GM12878 (cell line): ENCODE results near the gene KHDRBS2. TPM values are rescaled to one million over a fixed set of nuclear protein-coding genes. Genes with fewer than 3 reads are reported as not detected.

Source experiments
- ATAC-seq: fragments of 200-7000 bp; cut with Tn5 transposase; 3 replicates; pipeline ENCODE4 v1.9.1; 2020; ENCODE audit warnings: mild to moderate bottlenecking, moderate library complexity
- BruUV-seq: library from RNA; stranded (reverse); fragments of 400-500 nt; replicated peaks from 2 replicates; lab custom pipeline; 2021; lab: Mats Ljungman, UMichigan
- CTCF ChIA-PET: fragments of 300-600 bp; sonication (Branson Sonifier 250); formaldehyde crosslinking; extraction: SDS; loops from one replicate; lab custom pipeline; 2021; ENCODE audit warnings: inconsistent platforms; lab: Yijun Ruan, JAX
- POLR2A ChIA-PET: fragments of 350-600 bp; formaldehyde crosslinking; extraction: SDS; loops from one replicate; lab custom pipeline; 2021; ENCODE audit warnings: inconsistent platforms; lab: Charles Lee
- RAD21 ChIA-PET: fragments of 300-600 bp; sonication (Branson Sonifier 250); formaldehyde crosslinking; loops from one replicate; lab custom pipeline; 2023; ENCODE audit warnings: antibody characterized with exemption; ENCODE audit not compliant: unreplicated experiment; lab: Charles Lee
- SMC1A ChIA-PET: fragments of 300-600 bp; sonication (Branson Sonifier 250); formaldehyde crosslinking; loops from one replicate; lab custom pipeline; 2023; ENCODE audit not compliant: unreplicated experiment, uncharacterized antibody; lab: Charles Lee
- DNase-seq: peaks from one replicate; pipeline ENCODE4 v3.0.0-alpha.2; 2011; ENCODE audit warnings: low read depth, low spot score
- FAIRE-seq: peaks from 3 replicates; lab custom pipeline; 2011; peaks lifted over from hg19 to GRCh38; lab: Jason Lieb, UNC
- H2AFZ ChIP-seq: 2 replicates; pipeline ENCODE4 v1.6.0; 2011; ENCODE audit warnings: low read depth, low read length, control low read depth; ENCODE audit not compliant: control insufficient read depth
- H3K27ac ChIP-seq: 2 replicates; pipeline ENCODE4 v1.5.1; 2011; ENCODE audit warnings: control low read depth; ENCODE audit not compliant: control insufficient read depth, insufficient read depth
- H3K27me3 ChIP-seq, 2 experiments: replicated peaks in 1 of 2; 2 replicates each; pipeline versions ENCODE4 v1.6.0 to v1.6.1; 2011; ENCODE audit warnings: low read length in 1 of 2; ENCODE audit not compliant: control insufficient read depth in 2 of 2, insufficient read depth in 2 of 2
- H3K36me3 ChIP-seq, 2 experiments: 2 replicates each; pipeline ENCODE4 v1.5.1; 2011; ENCODE audit warnings: low read length in 1 of 2; ENCODE audit not compliant: control insufficient read depth in 2 of 2, insufficient read depth in 2 of 2
- H3K4me1 ChIP-seq: 2 replicates; pipeline ENCODE4 v1.6.1; 2011; ENCODE audit warnings: mild to moderate bottlenecking, low read length, moderate library complexity, mixed read lengths; ENCODE audit not compliant: control insufficient read depth, insufficient read depth
- H3K4me2 ChIP-seq: 2 replicates; pipeline ENCODE4 v1.6.0; 2011; ENCODE audit warnings: control low read depth; ENCODE audit not compliant: control insufficient read depth, insufficient read depth
- H3K4me3 ChIP-seq: fragments of 200-600 bp; sonication (generic); 2 replicates; pipeline ENCODE4 v1.5.1; 2016
- H3K79me2 ChIP-seq: 2 replicates; pipeline ENCODE4 v1.6.0; 2011; ENCODE audit warnings: low read length; ENCODE audit not compliant: control insufficient read depth, insufficient read depth
- H3K9ac ChIP-seq: 2 replicates; pipeline ENCODE4 v1.8.0; 2011; ENCODE audit warnings: low read length, control low read depth, mixed read lengths; ENCODE audit not compliant: control insufficient read depth, insufficient read depth
- H3K9me3 ChIP-seq: replicated peaks from 3 replicates; pipeline ENCODE4 v1.5.1; 2011; ENCODE audit warnings: mild to moderate bottlenecking, low read length; ENCODE audit not compliant: control insufficient read depth, insufficient read depth
- H4K20me1 ChIP-seq: 2 replicates; pipeline ENCODE4 v1.6.0; 2011; ENCODE audit not compliant: control insufficient read depth, insufficient read depth
- EED ChIP-seq: sonication (generic); IDR thresholded peaks from 2 replicates; pipeline ENCODE4 v1.6.1; 2016; ENCODE audit warnings: antibody characterized with exemption, low read depth
- ETV6 ChIP-seq, 2 experiments: fragments of 450-650 bp in 1 of 2; IDR thresholded peaks in 1 of 2; conservative IDR thresholded peaks in 1 of 2; 2 replicates each; pipeline ENCODE4 v1.6.1; 2014; ENCODE audit warnings: antibody characterized with exemption in 1 of 2, borderline replicate concordance in 1 of 2, low read depth in 1 of 2, mild to moderate bottlenecking in 1 of 2, moderate library complexity in 1 of 2
- HDAC6 ChIP-seq: fragments of 200-600 bp; sonication (generic); IDR thresholded peaks from one replicate; pipeline ENCODE4 v1.8.0; 2017; ENCODE audit warnings: antibody characterized with exemption; ENCODE audit not compliant: unreplicated experiment
- IKZF1 ChIP-seq: fragments of 450-650 bp; conservative IDR thresholded peaks from 2 replicates; pipeline ENCODE4 v1.6.1; 2017; ENCODE audit warnings: antibody characterized with exemption, mild to moderate bottlenecking
- MYB ChIP-seq: fragments of 150-350 bp; IDR thresholded peaks from 2 replicates; pipeline ENCODE4 v1.6.1; 2014; ENCODE audit warnings: mild to moderate bottlenecking, low read depth, low read length, borderline replicate concordance
- NKRF ChIP-seq: fragments of 450-650 bp; conservative IDR thresholded peaks from 2 replicates; pipeline ENCODE4 v1.6.1; 2017; ENCODE audit warnings: mild to moderate bottlenecking, moderate library complexity
- NR2C1 ChIP-seq: fragments of 450-650 bp; IDR thresholded peaks from 2 replicates; pipeline ENCODE4 v1.6.1; 2017; ENCODE audit warnings: antibody characterized with exemption, mild to moderate bottlenecking, moderate library complexity
- NR2F1 ChIP-seq: fragments of 450-650 bp; conservative IDR thresholded peaks from 2 replicates; pipeline ENCODE4 v1.6.1; 2017; ENCODE audit warnings: mild to moderate bottlenecking
- PAX5 ChIP-seq: IDR thresholded peaks from 2 replicates; pipeline ENCODE4 v1.6.1; 2011; ENCODE audit warnings: low read depth, low read length, borderline replicate concordance
- PBX3 ChIP-seq: IDR thresholded peaks from 2 replicates; pipeline ENCODE4 v1.6.1; 2011; ENCODE audit warnings: mild to moderate bottlenecking, low read depth, low read length, moderate library complexity; ENCODE audit not compliant: insufficient replicate concordance
- POLR2A ChIP-seq: IDR thresholded peaks from 2 replicates; pipeline ENCODE4 v1.6.1; 2011; ENCODE audit warnings: low read depth, mild to moderate bottlenecking, low read length
- SUZ12 ChIP-seq: fragments of 200-600 bp; sonication (generic); IDR thresholded peaks from one replicate; pipeline ENCODE4 v1.6.1; 2018; ENCODE audit warnings: antibody characterized with exemption, mild to moderate bottlenecking; ENCODE audit not compliant: unreplicated experiment
- TAF1 ChIP-seq: IDR thresholded peaks from 2 replicates; pipeline ENCODE4 v1.6.1; 2011; ENCODE audit warnings: mild to moderate bottlenecking, low read depth, low read length, borderline replicate concordance
- ZNF217 ChIP-seq: fragments of 450-650 bp; IDR thresholded peaks from 2 replicates; pipeline ENCODE4 v1.6.1; 2017; ENCODE audit warnings: antibody characterized with exemption, mild to moderate bottlenecking
- ZNF24 ChIP-seq: fragments of 450-650 bp; IDR thresholded peaks from 2 replicates; pipeline ENCODE4 v1.6.1; 2017; ENCODE audit warnings: antibody characterized with exemption, mild to moderate bottlenecking
- WGBS: methylation state at CpG from one replicate; pipeline ENCODE4 v1.1.6; 2016; ENCODE audit warnings: low lambda C conversion rate; ENCODE audit not compliant: insufficient replicate concordance, insufficient coverage; ENCODE audit errors: missing lambda C conversion rate; 5-methylcytosine and 5-hydroxymethylcytosine counted together
- in situ Hi-C: fragments of 300-500 bp; cut with MboI; formaldehyde crosslinking; loops from 9 replicates; pipeline ENCODE4 v1.14.3; 2018; ENCODE audit warnings: mixed read lengths
- intact Hi-C: fragments of 100-400 bp; cut with micrococcal nuclease; formaldehyde crosslinking; loops from one replicate; pipeline ENCODE4 v1.14.2; 2022; ENCODE audit not compliant: unreplicated experiment
- polyA plus RNA-seq, 11 experiments: library from polyadenylated mRNA; depleted of rRNA in 4 of 11; unstranded in 6 of 11; stranded (reverse) in 5 of 11; fragments of >200 nt; fragmentation: Nextera tagmentation in 4 of 11; fragmentation: Illumina TruSeq in 1 of 11; extraction: Ambion mirVana in 4 of 11; extraction: Trizol in 1 of 11; gene quantifications; 1 replicate in 1 of 11; 2 replicates in 10 of 11; pipeline versions ENCODE4 v1.2.1 to v1.2.3, GENCODE V29; 2011 to 2016; ENCODE audit warnings: inconsistent platforms in 2 of 11, missing spikeins in 2 of 11, low read depth in 1 of 11
- total RNA-seq, 4 experiments: library from RNA; depleted of rRNA in 3 of 4; stranded (reverse); fragments of >200 nt in 3 of 4; fragmentation: Illumina TruSeq in 1 of 4; extraction: Trizol in 1 of 4; gene quantifications; 2 replicates each; pipeline versions ENCODE4 v1.2.1 to v1.2.3, GENCODE V29; 2013 to 2021
- TF ChIP-seq, protein P1 (sequence below): IDR thresholded peaks from 2 replicates; pipeline ENCODE4 v1.6.1; 2011; ENCODE audit warnings: low read depth, low read length, improper control_type of control experiment, borderline replicate concordance

KHDRBS2 gene
- total and polyA plus RNA-seq, 10 of the 15 experiments (the other 5 are each of a cell fraction or from before 2014, with no cell fraction given): 0.11 to 0.56 TPM; not detected in 8

DNA sequence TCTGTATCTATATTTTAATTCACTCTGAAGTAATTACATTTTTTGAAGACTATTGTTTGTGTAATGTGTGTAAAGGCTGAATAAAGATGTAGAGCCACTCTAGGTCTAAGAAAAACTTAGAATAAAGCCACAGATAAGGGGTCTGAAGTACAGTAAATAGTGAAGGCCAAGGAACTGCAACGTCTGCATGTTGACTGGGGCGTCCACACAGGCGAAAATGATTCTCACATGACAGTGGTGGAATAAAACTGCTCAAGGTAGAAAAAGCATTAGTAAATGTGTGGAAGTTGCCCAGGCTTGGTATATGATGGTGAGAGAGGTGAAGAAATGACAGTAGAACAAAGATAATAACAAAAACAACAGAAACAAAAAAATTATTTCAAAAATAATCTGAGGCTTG, 196.2 kb downstream of the KHDRBS2 start:
- ATAC-seq (no peak), DNase-seq (no peak), FAIRE-seq (no peak)
- no peaks in the 10 kb centered on the region for H3K36me3 ChIP-seq
- 6% methylated on average over 3 of the region's 3 CpGs for WGBS
- no peak overlapping the region for H3K9ac ChIP-seq
- no peak for TF ChIP-seq ETV6 (conservative IDR thresholded peaks at IDR 0.05 in 1 of 2, IDR thresholded peaks at IDR 0.05 in 1 of 2; ENCODE audit: borderline replicate concordance in 1 of 2, low read depth in 1 of 2)
- TF ChIP-seq ZNF217: no peak
- TF ChIP-seq EED: no peak
- no peaks in the 10 kb centered on the region for H3K79me2 ChIP-seq
- H3K4me3 ChIP-seq: no peak overlapping the region
- ChIA-PET CTCF (no interaction called here), RAD21 (no interaction called here), SMC1A (no interaction called here), POLR2A (no interaction called here)
- no peak overlapping the region for H2AFZ ChIP-seq
- no peaks in the 10 kb centered on the region for H4K20me1 ChIP-seq
- in situ Hi-C loops: no loop called here
- no peak overlapping the region for H3K27ac ChIP-seq
- H3K27me3 ChIP-seq: no peaks in the 10 kb centered on the region
- no peaks in the 10 kb centered on the region for H3K9me3 ChIP-seq
- H3K4me2 ChIP-seq: no peak overlapping the region
- no peaks in the 10 kb centered on the region for H3K4me1 ChIP-seq
- intact Hi-C loops: no loop called here
- no TSS peak for BruUV-seq

GRCh38 chr6:62086047-62086446, 200.0 kb downstream of the KHDRBS2 start:
- H3K4me3 ChIP-seq: no peak overlapping the region
- no peak for DNase-seq
- CTCF ChIA-PET: no interaction called here
- POLR2A ChIA-PET: no interaction called here
- SMC1A ChIA-PET: no interaction called here
- no peak for FAIRE-seq
- no peaks in the 10 kb centered on the region for H4K20me1 ChIP-seq
- ATAC-seq: no peak
- no TSS peak for BruUV-seq
- H3K4me2 ChIP-seq: no peak overlapping the region
- no peaks in the 10 kb centered on the region for H3K36me3 ChIP-seq
- H3K27ac ChIP-seq: no peak overlapping the region
- no peaks in the 10 kb centered on the region for H3K27me3 ChIP-seq
- H3K9ac ChIP-seq: no peak overlapping the region
- RAD21 ChIA-PET: no interaction called here
- H2AFZ ChIP-seq: no peak overlapping the region
- 4% methylated on average over 2 of the region's 2 CpGs for WGBS
- no peaks in the 10 kb centered on the region for H3K79me2 ChIP-seq
- in situ Hi-C loops (no loop called here), intact Hi-C loops (no loop called here)
- H3K9me3 ChIP-seq: no peaks in the 10 kb centered on the region
- no peaks in the 10 kb centered on the region for H3K4me1 ChIP-seq
- TF ChIP-seq POLR2A: no peak
- TF ChIP-seq NKRF: no peak
- no peak for TF ChIP-seq PAX5
- no peak for TF ChIP-seq ZNF24
- TF ChIP-seq, protein P1, sequence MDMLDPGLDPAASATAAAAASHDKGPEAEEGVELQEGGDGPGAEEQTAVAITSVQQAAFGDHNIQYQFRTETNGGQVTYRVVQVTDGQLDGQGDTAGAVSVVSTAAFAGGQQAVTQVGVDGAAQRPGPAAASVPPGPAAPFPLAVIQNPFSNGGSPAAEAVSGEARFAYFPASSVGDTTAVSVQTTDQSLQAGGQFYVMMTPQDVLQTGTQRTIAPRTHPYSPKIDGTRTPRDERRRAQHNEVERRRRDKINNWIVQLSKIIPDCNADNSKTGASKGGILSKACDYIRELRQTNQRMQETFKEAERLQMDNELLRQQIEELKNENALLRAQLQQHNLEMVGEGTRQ: no peak
- no peak for TF ChIP-seq PBX3
- TF ChIP-seq TAF1: no peak
- no peak for TF ChIP-seq NR2C1
- no peak for TF ChIP-seq HDAC6
- TF ChIP-seq MYB: no peak
- no peak for TF ChIP-seq IKZF1
- no peak for TF ChIP-seq NR2F1
- TF ChIP-seq SUZ12: no peak
